ENCODE results near the gene MAP3K15.

Gene MAP3K15

DNA sequence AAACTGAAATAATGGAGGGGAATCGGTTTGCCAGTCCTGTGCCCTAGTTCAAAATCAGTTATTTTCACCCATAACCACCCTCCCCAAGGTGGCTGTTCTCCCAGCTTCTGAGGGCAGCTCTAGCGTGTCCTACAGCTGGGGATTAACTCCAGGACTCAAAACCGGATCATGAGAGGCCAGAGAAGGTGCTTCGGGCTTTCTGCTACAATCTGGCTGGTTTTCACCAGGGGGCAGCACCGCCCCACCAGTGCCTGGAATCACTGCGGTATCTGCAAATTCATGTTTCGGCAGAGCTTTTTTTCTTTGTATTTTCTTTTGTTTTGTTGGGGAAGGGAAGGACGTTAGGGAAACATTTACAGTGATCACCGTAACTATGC, 143.2 kb downstream of the MAP3K15 start:
- TF ChIP-seq SPI1 (IDR thresholded peaks at IDR 0.05; ENCODE audit: low read depth, low read length), result no peak
- no peak for TF ChIP-seq POLR2AphosphoS5 (IDR thresholded peaks at IDR 0.05; ENCODE audit: low read depth, low read length)
- TF ChIP-seq TAF1 (IDR thresholded peaks at IDR 0.05; ENCODE audit: low read depth, low read length), result no peak
- TF ChIP-seq POU2F2 (IDR thresholded peaks at IDR 0.05; ENCODE audit: low read depth, low read length), result no peak
- TF ChIP-seq PAX5 (IDR thresholded peaks at IDR 0.05; ENCODE audit: insufficient read depth, low read length, severe bottlenecking), result no peak
- no peak for TF ChIP-seq POLR2A (IDR thresholded peaks at IDR 0.05; ENCODE audit: low read depth, low read length)
- DNase-seq (ENCODE audit: insufficient read length, low spot score) (peak; percentile 57), FAIRE-seq (peak; percentile 95)

DNA sequence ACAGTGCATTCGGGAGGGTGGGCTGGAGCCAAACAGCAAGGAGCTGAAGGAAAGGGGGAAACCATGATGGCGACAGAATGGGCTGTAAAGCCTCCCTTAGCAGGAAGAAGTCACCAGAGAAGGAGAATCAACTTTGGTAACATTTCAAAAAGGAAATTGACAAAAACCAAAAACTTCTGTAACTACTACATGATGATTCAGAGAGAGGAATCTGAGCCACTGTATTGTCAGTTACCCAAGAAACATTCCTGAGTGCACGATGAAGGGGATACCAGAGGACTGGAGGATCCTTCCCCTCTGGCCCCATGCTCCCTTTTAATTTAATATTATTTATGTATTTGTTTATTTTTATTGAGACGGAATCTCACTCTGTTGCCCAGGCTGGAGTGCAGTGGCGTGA, 145.2 kb downstream of the MAP3K15 start:
- TF ChIP-seq POU2F2 (IDR thresholded peaks at IDR 0.05; ENCODE audit: low read depth, low read length) (no peak), TAF1 (IDR thresholded peaks at IDR 0.05; ENCODE audit: low read depth, low read length) (no peak), POLR2AphosphoS5 (IDR thresholded peaks at IDR 0.05; ENCODE audit: low read depth, low read length) (no peak)
- DNase-seq (ENCODE audit: insufficient read length, low spot score) (no peak), FAIRE-seq (no peak)

GRCh38 chrX:19368576-19368975, 146.7 kb downstream of the MAP3K15 start:
- no peak for FAIRE-seq
- TF ChIP-seq POLR2A (IDR thresholded peaks at IDR 0.05; ENCODE audit: low read depth, low read length), result no peak
- no peak for TF ChIP-seq TAF1 (IDR thresholded peaks at IDR 0.05; ENCODE audit: low read depth, low read length)
- TF ChIP-seq POU2F2 (IDR thresholded peaks at IDR 0.05; ENCODE audit: low read depth, low read length), result no peak
- no peak for TF ChIP-seq SPI1 (IDR thresholded peaks at IDR 0.05; ENCODE audit: low read depth, low read length)
- TF ChIP-seq PAX5 (IDR thresholded peaks at IDR 0.05; ENCODE audit: insufficient read depth, low read length, severe bottlenecking), result no peak
- no peak for TF ChIP-seq POLR2AphosphoS5 (IDR thresholded peaks at IDR 0.05; ENCODE audit: low read depth, low read length)
- DNase-seq (ENCODE audit: insufficient read length, low spot score), result no peak

DNA sequence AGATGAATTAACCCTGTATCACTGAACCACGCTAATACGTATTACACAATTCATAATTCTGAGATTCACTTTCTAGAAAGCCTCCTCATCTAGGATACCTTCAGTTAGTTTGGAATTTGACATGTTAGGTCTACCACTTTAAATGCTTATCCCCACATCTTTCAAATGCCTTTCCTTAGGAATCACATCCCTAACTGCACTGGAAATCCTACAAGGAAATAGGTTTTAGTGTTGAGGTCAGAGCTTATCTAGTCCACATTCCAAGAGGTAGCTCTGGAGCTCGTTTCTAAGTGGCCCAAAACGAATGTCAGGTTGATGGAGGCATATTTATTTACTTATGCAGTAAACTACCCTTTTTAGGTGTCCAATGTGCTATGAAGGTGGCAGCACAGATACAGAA, 153.6 kb downstream of the MAP3K15 start:
- no peak for DNase-seq (ENCODE audit: insufficient read length, low spot score)
- TF ChIP-seq PAX5 (IDR thresholded peaks at IDR 0.05; ENCODE audit: insufficient read depth, low read length, severe bottlenecking) (no peak), POLR2AphosphoS5 (IDR thresholded peaks at IDR 0.05; ENCODE audit: low read depth, low read length) (no peak), TAF1 (IDR thresholded peaks at IDR 0.05; ENCODE audit: low read depth, low read length) (no peak), SPI1 (IDR thresholded peaks at IDR 0.05; ENCODE audit: low read depth, low read length) (no peak), POU2F2 (IDR thresholded peaks at IDR 0.05; ENCODE audit: low read depth, low read length) (no peak), POLR2A (IDR thresholded peaks at IDR 0.05; ENCODE audit: low read depth, low read length) (no peak)
- FAIRE-seq, result no peak

DNA sequence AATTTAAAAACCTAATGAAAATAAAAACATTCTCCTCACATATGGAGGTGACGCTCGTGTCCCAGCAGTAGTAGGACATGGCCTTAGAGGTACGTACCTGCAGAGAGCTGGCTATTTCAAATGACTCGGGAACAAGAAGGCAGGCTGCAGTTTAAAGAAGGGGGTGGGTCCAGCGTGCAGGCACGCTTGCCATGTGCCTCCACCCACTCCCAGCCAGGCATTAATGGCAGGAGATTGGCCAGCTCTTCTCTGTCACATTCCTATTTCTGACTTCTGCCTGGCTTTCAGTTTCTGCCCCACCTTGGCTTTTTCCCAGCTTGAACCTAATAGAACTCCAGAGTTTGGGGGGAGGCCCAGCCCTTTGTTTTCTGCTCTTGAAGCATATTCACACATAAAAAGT, 154.4 kb downstream of the MAP3K15 start:
- no peak for DNase-seq (ENCODE audit: insufficient read length, low spot score)
- FAIRE-seq, result no peak
- TF ChIP-seq PAX5 (IDR thresholded peaks at IDR 0.05; ENCODE audit: insufficient read depth, low read length, severe bottlenecking), result no peak
- no peak for TF ChIP-seq SPI1 (IDR thresholded peaks at IDR 0.05; ENCODE audit: low read depth, low read length)
- no peak for TF ChIP-seq TAF1 (IDR thresholded peaks at IDR 0.05; ENCODE audit: low read depth, low read length)
- TF ChIP-seq POLR2AphosphoS5 (IDR thresholded peaks at IDR 0.05; ENCODE audit: low read depth, low read length), result no peak
- TF ChIP-seq POU2F2 (IDR thresholded peaks at IDR 0.05; ENCODE audit: low read depth, low read length), result no peak
- no peak for TF ChIP-seq POLR2A (IDR thresholded peaks at IDR 0.05; ENCODE audit: low read depth, low read length)

DNA sequence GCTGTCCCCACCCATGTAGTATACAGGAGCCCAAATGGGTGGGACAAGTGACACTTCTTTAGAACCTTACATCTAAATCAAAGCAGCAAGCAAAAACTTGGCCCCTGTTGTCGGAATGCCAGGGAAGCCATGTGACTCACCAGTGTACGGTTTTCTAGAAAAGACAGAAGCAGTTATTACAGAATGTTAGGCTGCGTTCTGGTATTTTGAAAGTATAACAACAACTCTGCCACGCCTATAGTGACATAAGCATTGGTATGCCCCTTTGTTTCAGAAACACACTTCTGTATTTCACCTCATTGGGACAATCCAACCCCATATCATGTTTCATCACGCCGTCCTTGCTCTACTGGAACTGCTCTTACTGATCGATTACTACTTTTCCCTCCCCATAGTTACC, 156.8 kb downstream of the MAP3K15 start:
- peak; percentile 5 for FAIRE-seq
- no peak for DNase-seq (ENCODE audit: insufficient read length, low spot score)
- TF ChIP-seq SPI1 (IDR thresholded peaks at IDR 0.05; ENCODE audit: low read depth, low read length), result no peak

GRCh38 chrX:19354625-19355024, 160.7 kb downstream of the MAP3K15 start:
- no peak for DNase-seq (ENCODE audit: insufficient read length, low spot score)
- no peak for FAIRE-seq
- TF ChIP-seq TAF1 (IDR thresholded peaks at IDR 0.05; ENCODE audit: low read depth, low read length), result no peak
- TF ChIP-seq POLR2AphosphoS5 (IDR thresholded peaks at IDR 0.05; ENCODE audit: low read depth, low read length), result no peak
- TF ChIP-seq SPI1 (IDR thresholded peaks at IDR 0.05; ENCODE audit: low read depth, low read length), result no peak
- no peak for TF ChIP-seq PAX5 (IDR thresholded peaks at IDR 0.05; ENCODE audit: insufficient read depth, low read length, severe bottlenecking)
- TF ChIP-seq POU2F2 (IDR thresholded peaks at IDR 0.05; ENCODE audit: low read depth, low read length), result no peak
- TF ChIP-seq POLR2A (IDR thresholded peaks at IDR 0.05; ENCODE audit: low read depth, low read length), result no peak

GRCh38 chrX:19350941-19351384, 164.3 kb downstream of the MAP3K15 start:
- FAIRE-seq (peak; percentile 87), DNase-seq (ENCODE audit: insufficient read length, low spot score) (no peak)
- TF ChIP-seq PAX5 (IDR thresholded peaks at IDR 0.05; ENCODE audit: insufficient read depth, low read length, severe bottlenecking) (no peak), SPI1 (IDR thresholded peaks at IDR 0.05; ENCODE audit: low read depth, low read length) (peak; percentile 56)

DNA sequence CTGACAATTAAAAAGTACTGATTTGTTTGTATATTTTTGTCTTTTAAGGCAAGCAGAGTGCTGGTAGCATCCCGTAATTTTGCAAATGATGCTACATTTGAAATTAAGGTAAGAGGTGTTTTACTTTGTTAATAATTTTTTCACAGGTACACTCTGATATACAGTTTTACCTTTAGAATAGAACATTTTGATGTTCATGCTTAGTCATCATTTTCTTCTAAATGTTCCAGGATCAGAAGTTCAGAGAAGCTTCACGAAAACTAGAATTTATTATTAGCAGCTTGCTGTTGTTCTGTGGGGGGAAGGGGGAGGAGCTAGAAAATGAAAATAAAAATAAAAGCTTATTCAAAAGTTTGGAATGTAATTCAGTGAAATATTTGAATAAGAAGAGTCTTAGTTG, 166.0 kb downstream of the MAP3K15 start:
- DNase-seq (ENCODE audit: insufficient read length, low spot score) (no peak), FAIRE-seq (no peak)
- no peak for TF ChIP-seq POU2F2 (IDR thresholded peaks at IDR 0.05; ENCODE audit: low read depth, low read length)
- no peak for TF ChIP-seq POLR2A (IDR thresholded peaks at IDR 0.05; ENCODE audit: low read depth, low read length)
- no peak for TF ChIP-seq TAF1 (IDR thresholded peaks at IDR 0.05; ENCODE audit: low read depth, low read length)
- no peak for TF ChIP-seq SPI1 (IDR thresholded peaks at IDR 0.05; ENCODE audit: low read depth, low read length)
- TF ChIP-seq POLR2AphosphoS5 (IDR thresholded peaks at IDR 0.05; ENCODE audit: low read depth, low read length), result no peak
- no peak for TF ChIP-seq PAX5 (IDR thresholded peaks at IDR 0.05; ENCODE audit: insufficient read depth, low read length, severe bottlenecking)

DNA sequence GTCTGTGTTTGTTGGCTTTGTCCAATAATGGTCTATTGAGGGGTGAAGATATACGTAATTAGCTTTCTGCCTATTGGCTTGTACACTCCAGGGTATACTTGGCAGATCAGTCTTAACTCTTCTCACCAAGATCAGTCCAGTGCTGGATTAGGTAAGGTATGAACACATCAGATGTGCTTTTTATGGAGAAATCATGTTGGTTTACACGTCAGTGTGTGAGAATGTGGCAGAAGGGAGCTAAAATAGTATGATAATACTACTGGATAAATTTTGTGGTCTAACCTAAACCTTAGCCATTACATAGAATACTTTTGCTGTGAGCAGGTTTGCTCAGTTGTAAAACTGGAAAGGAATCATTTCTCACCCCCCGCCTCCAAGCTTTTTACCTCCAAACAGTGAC, 167.4 kb downstream of the MAP3K15 start:
- TF ChIP-seq POLR2AphosphoS5 (IDR thresholded peaks at IDR 0.05; ENCODE audit: low read depth, low read length), result no peak
- no peak for TF ChIP-seq POU2F2 (IDR thresholded peaks at IDR 0.05; ENCODE audit: low read depth, low read length)
- no peak for TF ChIP-seq TAF1 (IDR thresholded peaks at IDR 0.05; ENCODE audit: low read depth, low read length)
- TF ChIP-seq POLR2A (IDR thresholded peaks at IDR 0.05; ENCODE audit: low read depth, low read length), result no peak
- TF ChIP-seq SPI1 (IDR thresholded peaks at IDR 0.05; ENCODE audit: low read depth, low read length), result no peak
- TF ChIP-seq PAX5 (IDR thresholded peaks at IDR 0.05; ENCODE audit: insufficient read depth, low read length, severe bottlenecking), result no peak
- DNase-seq (ENCODE audit: insufficient read length, low spot score) (no peak), FAIRE-seq (peak; percentile 51)

- DNase-seq (ENCODE audit: insufficient read length, low spot score) (no peak), FAIRE-seq (peak; percentile 59)
Measured at GRCh38 chrX:19344661-19345060, 170.6 kb downstream of the MAP3K15 start.

More at GRCh38 chrX:19344661-19345060, 170.6 kb downstream of the MAP3K15 start:
- TF ChIP-seq POLR2A (IDR thresholded peaks at IDR 0.05; ENCODE audit: low read depth, low read length), result no peak
- TF ChIP-seq TAF1 (IDR thresholded peaks at IDR 0.05; ENCODE audit: low read depth, low read length), result no peak
- TF ChIP-seq PAX5 (IDR thresholded peaks at IDR 0.05; ENCODE audit: insufficient read depth, low read length, severe bottlenecking), result no peak
- TF ChIP-seq POLR2AphosphoS5 (IDR thresholded peaks at IDR 0.05; ENCODE audit: low read depth, low read length), result no peak
- TF ChIP-seq POU2F2 (IDR thresholded peaks at IDR 0.05; ENCODE audit: low read depth, low read length), result no peak
- TF ChIP-seq SPI1 (IDR thresholded peaks at IDR 0.05; ENCODE audit: low read depth, low read length), result no peak
